Coronary artery (tissue), 2 donors: Measurements from ENCODE around the gene USP10.
"Not testable (repeated sequence)": the region's sequence is repeated elsewhere in the genome, so short reads cannot be mapped to it uniquely, and the experiment has no call there.

Source experiments
- DNase-seq: peaks from one replicate; pipeline ENCODE4 v3.0.0-alpha.2; 2017; ENCODE audit warnings: low spot score
- H3K27ac ChIP-seq, 2 donors: fragments of 200-600 bp; sonication (generic); one replicate each; pipeline ENCODE4 v1.5.1; 2016 to 2019
- H3K4me3 ChIP-seq: fragments of 200-600 bp; sonication (generic); 2 replicates; pipeline ENCODE4 v1.5.1; 2016; ENCODE audit warnings: mild to moderate bottlenecking, moderate library complexity
- CTCF ChIP-seq: fragments of 200-600 bp; sonication (generic); IDR thresholded peaks from one replicate; pipeline ENCODE4 v1.5.1; 2019; ENCODE audit warnings: antibody characterized with exemption

Gene USP10

GRCh38 chr16:84728853-84729424, 29.1 kb downstream of the USP10 start:
- Histone ChIP-seq H3K27ac (no peak overlapping the region), H3K4me3 (no peak overlapping the region)
- no peak for TF ChIP-seq CTCF
- no peak for DNase-seq

- H3K27ac ChIP-seq, result peak overlapping the region; percentile 45 to 50
- peak overlapping the region; percentile 29 for H3K4me3 ChIP-seq
These were observed 30.0 kb downstream of the USP10 start for GRCh38 chr16:84729716-84730320.

GRCh38 chr16:84730406-84731106, 30.8 kb downstream of the USP10 start:
- no peak for DNase-seq
- peak overlapping the region; percentile 29 for H3K4me3 ChIP-seq
- H3K27ac ChIP-seq, result peak overlapping the region; percentile 45 to 50
- no peak for TF ChIP-seq CTCF

More at GRCh38 chr16:84729716-84730320, 30.0 kb downstream of the USP10 start:
- no peak for DNase-seq
- TF ChIP-seq CTCF, result no peak

- not testable (repeated sequence) for H3K4me3 ChIP-seq, DNase-seq, H3K27ac ChIP-seq
These were observed 32.5 kb downstream of the USP10 start for GRCh38 chr16:84732332-84732673.

GRCh38 chr16:84732674-84733352, 33.0 kb downstream of the USP10 start:
- DNase-seq, result no peak
- no peak for TF ChIP-seq CTCF
- H3K4me3 ChIP-seq, result no peak overlapping the region
- no peak overlapping the region for H3K27ac ChIP-seq

GRCh38 chr16:84735849-84736586, 36.2 kb downstream of the USP10 start:
- no peak overlapping the region for H3K27ac ChIP-seq
- no peak for DNase-seq
- H3K4me3 ChIP-seq, result no peak overlapping the region
- no peak for TF ChIP-seq CTCF
